Ovary (tissue), 3 donors: ENCODE data around the gene ENTHD1.

Experiments used
- EP300 ChIP-seq: sonication (generic); formaldehyde crosslinking; IDR thresholded peaks from one replicate; pipeline ENCODE4 v1.6.1; 2017; ENCODE audit warnings: antibody characterized with exemption
- POLR2A ChIP-seq: fragments of 450-650 bp; IDR thresholded peaks from one replicate; pipeline ENCODE4 v1.6.1; 2017; ENCODE audit warnings: antibody characterized with exemption, mild to moderate bottlenecking, moderate library complexity
- TF ChIP-seq, protein P1 (sequence below), 3 donors: fragments of 450-650 bp in 2 of 3; fragments of 200-600 bp in 1 of 3; IDR thresholded peaks; one replicate each; pipeline versions ENCODE4 v1.5.1 to v1.8.0; 2016 to 2022; ENCODE audit warnings: antibody characterized with exemption in 3 of 3, mild to moderate bottlenecking in 1 of 3
- donor health status: DM: no; HTN: no; CAD: no.

DNA sequence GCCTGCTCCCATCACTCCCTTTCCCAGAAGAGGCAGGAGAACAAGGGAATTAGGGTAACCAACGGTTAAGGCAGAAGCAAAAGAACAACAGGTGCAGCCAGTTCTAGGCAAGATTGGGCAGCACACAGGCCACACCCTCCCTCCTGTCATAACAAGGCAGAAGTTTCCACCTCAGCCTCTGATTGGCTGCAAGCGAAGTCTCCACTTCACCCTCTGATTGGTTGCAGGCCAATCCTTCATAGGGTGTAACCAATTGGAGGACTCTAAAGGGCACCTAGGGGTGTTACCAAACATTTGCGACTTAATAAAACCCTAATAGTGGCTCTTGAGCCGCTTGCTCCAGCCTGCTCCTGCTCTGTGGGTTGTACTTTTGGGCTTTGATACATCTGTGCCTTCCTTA lies 169.2 kb downstream of the ENTHD1 start:
- TF ChIP-seq, protein P1, sequence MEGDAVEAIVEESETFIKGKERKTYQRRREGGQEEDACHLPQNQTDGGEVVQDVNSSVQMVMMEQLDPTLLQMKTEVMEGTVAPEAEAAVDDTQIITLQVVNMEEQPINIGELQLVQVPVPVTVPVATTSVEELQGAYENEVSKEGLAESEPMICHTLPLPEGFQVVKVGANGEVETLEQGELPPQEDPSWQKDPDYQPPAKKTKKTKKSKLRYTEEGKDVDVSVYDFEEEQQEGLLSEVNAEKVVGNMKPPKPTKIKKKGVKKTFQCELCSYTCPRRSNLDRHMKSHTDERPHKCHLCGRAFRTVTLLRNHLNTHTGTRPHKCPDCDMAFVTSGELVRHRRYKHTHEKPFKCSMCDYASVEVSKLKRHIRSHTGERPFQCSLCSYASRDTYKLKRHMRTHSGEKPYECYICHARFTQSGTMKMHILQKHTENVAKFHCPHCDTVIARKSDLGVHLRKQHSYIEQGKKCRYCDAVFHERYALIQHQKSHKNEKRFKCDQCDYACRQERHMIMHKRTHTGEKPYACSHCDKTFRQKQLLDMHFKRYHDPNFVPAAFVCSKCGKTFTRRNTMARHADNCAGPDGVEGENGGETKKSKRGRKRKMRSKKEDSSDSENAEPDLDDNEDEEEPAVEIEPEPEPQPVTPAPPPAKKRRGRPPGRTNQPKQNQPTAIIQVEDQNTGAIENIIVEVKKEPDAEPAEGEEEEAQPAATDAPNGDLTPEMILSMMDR (IDR thresholded peaks at IDR 0.05) = no peak
- TF ChIP-seq POLR2A (no peak), EP300 (no peak)
